HG03575 (cell line): Measurements from ENCODE around the gene CIDEC.
"Not testable (repeated sequence)": the region's sequence is repeated elsewhere in the genome, so short reads cannot be mapped to it uniquely, and the experiment has no call there.

Experiments
- ATAC-seq: cut with Tn5 transposase; IDR thresholded peaks from one replicate; pipeline ENCODE4 v1.9.1; 2021; ENCODE audit not compliant: unreplicated experiment, insufficient number of reproducible peaks, low FRiP score; ENCODE audit errors: extremely low read depth

Gene CIDEC

DNA sequence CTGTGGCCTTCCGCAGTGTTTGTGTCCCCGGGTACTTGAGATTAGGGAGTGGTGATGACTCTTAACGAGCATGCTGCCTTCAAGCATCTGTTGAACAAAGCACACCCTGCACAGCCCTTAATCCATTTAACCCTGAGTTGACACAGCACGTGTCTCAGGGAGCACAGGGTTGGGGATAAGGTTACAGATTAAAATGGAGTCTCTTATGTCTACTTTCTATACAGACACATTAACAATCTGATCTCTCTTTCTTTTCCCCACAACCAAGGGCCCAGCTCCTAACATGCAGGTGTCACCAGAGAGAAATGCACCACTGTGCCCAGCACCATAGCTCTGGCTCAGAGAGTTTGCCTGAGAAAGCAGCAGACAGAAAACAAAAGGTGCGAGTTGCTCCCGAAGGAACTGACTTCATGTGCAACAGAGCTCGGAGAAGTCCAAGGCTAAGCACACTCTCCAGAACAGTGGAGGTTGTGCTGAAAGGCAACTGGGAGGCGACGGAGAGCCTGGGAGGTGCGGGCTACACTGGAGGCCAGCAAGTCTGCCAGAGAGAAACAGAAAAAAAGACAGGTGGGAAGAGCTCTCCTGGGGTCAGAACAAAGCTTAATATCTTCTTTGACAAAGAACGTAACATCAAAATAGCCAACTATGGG, 25.6 kb downstream of the CIDEC start:
- not testable (repeated sequence) for ATAC-seq

DNA sequence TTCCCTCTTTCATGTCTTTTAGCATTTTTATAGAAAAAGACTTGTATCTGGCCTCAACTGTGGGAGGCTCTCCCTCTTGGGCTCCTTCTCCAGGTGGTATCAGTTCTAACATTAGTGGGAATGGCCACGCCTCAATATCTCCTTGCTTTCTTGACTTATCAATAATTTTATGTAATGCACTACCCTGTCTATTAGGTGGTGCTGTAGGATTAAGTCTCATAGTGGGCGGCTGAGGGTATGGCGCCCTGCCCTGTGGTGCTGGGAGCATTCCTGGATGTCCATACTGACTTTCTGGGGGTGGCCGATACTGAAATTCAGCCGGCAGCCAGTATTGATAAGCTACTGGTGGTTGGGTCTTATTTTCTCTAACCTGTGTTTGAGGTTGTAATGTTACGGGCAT, 27.5 kb downstream of the CIDEC start:
- no peak for ATAC-seq

DNA sequence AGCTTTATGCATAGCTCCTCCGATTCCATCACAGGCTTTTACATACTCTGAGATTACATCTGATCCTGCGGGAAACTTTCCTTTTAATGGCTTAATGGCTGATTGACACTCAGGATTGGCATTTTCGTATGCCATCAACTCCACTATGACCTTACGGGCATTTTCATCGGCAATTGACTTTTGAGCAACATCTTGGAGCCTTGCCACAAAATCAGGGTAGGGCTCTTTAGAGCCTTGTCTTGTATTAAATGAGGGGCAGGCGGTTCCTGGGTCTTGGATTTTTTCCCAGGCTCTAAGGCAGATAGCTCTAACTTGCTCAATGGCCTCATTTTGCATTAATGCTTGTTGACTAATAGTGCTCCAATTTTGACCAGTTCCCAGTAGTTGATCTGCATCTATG, 28.1 kb downstream of the CIDEC start:
- not testable (repeated sequence) for ATAC-seq

DNA sequence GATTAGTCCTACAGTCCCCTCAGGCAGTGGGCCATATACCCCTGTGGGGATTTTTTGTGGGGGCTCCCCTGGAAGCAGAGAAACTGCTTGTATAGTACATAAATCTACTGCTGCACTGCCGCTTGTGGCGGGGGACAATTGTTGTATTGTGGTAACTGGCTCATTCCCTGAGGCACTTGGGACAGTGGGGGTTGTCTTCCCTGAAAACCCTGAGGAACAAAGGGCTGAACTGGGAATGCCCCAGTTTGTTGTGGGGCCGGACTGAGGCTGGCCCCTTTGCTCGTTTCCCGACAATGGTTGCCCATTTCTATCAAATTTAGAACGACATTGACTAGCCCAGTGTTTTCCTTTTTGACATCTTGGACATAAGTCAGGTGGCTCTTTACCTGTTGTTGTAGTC, 28.7 kb downstream of the CIDEC start:
- ATAC-seq: not testable (repeated sequence)

DNA sequence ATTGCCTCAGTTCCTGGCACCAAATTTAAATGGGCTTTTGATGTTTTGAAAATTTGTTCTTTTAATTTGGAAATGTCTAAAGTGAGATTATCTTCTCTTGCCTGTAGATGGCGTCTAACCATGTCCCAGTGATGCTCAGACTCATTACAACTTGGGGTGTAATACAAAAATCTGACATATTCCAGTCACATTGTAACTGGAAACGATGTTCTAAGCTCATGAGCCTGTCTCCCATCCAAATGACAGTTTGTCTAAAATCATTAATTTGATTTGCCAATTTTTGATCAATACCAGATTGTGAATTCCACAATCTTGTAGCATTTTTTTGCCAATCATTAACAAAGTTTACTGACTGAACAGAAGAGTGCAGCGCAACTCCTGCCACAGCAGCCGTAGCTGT, 31.2 kb downstream of the CIDEC start:
- ATAC-seq: not testable (repeated sequence)

DNA sequence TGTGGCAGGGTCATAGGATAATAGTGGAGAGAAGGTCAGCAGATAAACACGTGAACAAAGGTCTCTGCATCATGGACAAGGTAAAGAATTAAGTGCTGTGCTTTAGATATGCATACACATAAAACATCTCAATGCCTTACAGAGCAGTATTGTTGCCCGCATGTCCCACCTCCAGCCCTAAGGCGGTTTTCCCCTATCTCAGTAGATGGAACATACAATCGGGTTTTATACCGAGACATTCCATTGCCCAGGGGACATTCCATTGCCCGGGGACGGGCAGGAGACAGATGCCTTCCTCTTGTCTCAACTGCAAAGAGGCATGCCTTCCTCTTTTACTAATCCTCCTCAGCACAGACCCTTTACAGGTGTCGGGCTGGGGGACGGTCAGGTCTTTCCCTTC, 32.2 kb downstream of the CIDEC start:
- ATAC-seq: not testable (repeated sequence)

DNA sequence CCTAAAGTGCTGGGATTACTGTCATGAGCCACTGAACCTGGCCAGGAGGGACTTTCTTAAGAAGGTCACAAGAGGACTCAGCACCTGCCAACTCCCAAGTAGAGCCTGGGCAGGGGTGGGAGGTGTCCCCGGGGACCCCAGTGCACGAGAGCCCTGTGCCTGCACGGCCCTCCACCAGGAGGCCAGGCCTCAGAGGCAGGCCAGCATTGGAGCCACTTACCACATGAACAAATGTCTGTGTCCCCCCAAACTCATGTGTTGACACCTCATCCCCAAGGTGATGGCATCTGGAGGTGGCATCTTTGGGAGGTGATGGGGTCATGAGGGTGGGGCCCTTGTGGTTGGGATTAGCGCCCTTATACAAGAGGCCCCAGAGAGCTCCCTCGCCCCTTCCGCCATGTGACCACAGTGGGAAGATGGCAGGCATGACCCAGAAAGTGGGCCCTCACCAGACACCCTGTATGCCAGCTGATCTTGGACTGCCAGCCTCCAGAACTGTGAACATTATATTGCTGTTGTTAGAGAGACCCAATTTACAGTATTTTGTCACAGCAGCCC, 33.0 kb downstream of the CIDEC start:
- no peak for ATAC-seq

DNA sequence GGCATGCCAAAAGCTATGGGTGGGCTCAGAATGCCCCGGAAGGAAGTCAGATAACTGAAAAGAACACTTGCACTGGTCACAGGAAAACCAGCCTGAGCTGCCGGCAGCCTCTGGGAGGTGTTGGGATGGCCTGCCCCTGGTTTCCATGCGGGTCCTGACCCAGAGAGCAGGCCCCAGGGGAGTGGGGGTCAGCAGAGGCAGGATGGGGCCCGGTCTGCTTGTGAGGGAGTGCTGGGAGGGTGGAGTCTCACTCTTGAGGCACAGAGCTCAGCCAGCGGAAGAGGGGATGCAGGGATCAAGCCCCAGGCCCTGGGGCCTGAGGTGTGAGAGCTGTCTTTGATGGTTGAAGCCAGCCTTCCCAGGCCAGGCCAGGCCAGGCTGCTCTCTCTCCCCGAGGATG, 33.8 kb downstream of the CIDEC start:
- ATAC-seq: no peak

DNA sequence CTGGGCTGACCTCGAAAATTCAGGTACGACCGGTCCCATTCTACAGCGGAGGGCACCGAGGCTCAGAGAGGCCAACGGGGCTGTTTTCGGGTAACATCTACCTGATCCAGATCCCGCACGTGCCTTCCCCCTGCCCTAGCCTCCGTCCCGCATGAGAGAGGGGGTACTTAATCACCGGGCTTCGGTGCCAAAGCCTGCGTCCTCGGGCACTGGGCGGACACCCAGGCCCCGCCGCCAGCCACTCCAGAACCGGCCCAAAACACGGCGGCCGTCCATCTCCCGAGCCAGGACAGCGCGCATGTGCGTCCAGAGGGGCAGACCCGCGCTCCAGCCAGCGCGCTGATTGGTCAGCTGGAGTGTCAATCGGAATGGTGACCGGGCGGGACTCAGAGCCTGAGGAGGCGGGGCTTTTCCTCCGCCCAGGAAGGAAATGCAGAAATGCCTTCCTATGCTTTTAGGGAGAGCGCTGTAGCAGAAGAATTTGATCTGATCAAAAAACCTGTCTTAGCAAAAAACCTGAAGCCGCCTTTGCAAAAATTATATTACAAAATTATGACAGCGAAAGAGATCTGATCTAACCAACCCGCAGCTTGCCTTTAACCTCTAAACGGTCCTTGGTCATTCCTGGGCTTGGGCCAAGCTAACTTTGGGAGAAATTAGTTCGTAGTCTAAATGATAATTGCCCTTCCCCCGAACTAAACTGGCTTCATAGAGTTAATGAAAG, 36.2 kb downstream of the CIDEC start, which contains the start of gene RPUSD3:
TSS of gene RPUSD3 (minus strand) at position 294 of the 724 bp plus-strand sequence. CDS start at position 276, 18 bp downstream.
- no peak for ATAC-seq

DNA sequence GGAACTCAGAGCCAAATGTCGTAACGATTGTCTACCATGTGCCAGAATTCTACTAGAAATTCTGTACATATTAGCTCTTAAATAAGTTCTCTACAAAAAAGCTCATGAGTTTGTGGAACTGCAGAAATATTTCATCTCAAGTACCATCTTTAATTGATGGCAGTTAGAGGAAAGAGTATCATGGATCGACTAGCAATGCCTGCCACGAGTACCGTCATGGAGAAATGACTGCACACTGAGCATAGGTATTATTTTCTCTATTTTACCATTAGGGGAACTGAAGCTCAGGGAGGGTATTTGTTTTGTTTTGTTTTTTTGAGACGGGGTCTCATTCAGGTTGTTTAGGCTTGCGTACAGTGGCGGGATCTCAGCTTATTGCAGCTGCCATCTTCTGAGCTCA, 39.0 kb downstream of the CIDEC start:
- ATAC-seq: no peak

DNA sequence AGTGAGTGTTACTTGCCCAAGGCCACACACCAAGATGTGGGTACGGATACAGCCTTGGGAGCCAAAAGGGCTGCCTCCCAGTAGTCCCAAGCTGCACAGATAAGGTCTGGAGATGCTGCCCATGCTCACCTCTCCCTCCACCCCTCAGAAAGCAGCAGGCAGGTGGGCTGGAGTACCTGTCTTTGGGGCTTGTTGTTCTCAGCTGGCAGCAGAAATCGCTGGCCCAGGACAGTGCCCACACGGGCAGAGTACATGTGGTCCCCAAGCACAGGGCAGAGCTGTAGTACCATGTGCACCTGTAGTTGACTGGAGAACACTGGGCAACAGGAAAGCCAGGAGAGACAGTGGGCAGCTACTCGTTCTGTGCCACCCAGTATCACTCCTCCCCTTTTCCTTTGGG, 41.2 kb downstream of the CIDEC start:
- ATAC-seq: no peak

DNA sequence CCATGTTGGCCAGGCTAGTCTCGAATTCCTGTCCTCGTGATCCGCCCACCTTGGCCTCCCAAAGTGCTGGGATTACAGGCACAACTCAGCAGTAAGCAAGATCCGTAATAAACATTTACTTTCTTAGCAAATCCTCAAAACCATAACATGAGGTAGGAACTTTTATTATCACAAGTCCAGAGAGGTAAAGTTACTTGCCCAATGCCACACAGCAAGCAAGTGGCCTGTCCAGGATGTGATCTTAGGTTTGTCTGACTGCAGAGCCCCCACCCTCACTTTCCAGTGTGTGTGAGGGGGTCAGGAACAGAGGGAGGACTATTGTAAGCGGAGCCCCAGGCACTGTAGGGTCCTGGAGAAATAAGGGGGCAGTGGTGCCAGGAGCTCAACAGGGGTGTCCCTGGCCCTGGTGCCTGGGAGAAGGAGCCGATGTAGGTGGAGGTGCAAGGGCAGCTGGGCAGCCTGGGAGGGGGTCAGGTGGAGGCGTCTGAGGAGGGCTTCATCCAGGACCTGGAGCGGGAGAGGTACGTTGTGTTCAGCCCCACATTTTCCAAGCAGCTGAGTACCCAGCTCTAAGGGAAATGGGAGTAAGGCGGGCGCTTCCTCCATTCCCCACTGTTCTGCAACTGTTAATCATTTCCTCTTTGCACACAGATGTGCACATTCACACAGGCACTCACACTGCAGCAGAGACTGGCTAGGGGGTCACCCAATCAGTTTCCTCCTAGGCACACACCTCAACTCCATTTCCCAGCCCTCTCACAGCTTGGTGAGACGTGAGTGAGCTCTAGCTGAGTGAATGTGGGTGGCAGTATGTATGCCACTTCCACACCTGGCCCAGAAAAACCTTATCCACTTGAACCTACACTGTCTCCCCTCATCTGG, 42.1 kb downstream of the CIDEC start:
- ATAC-seq: no peak

DNA sequence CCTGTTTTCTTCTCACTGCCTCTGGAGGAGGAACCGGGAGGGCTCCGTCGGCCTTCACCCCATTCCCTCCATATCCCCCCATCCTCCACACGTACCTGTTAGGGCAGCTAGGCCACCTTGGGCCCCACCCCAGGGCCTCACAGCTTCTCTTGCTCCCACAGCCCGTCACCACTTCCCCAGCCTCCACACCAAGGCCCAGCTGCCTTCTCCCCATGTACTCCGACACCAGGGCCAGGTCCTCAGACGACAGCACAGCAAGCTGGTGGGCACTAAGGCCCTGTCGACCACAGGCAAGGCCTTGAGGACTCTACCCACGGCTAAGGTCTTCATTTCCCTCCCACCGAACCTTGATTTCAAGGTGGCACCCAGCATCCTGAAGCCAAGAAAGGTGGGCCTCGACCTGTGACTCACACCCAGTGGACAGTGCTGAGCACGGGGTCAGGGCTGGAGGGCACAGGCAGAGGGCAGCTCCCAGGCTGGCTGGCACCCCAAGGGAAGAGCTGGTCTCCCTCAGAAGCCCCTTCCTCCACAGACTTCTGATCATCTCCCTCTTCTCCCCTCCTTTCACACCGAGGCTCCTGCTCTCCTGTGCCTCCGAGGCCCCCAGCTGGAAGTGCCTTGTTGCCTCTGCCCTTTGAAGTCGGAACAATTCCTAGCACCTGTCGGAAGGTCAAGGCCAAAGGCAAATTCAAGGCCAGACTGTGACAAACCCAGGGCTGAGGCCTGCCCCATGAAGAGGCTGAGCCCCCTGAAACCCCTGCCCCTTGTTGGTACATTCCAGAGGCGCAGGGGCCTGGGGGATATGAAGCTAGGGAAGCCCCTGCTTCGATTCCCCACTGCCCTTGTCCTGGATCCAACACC, 45.3 kb downstream of the CIDEC start:
- no peak for ATAC-seq

DNA sequence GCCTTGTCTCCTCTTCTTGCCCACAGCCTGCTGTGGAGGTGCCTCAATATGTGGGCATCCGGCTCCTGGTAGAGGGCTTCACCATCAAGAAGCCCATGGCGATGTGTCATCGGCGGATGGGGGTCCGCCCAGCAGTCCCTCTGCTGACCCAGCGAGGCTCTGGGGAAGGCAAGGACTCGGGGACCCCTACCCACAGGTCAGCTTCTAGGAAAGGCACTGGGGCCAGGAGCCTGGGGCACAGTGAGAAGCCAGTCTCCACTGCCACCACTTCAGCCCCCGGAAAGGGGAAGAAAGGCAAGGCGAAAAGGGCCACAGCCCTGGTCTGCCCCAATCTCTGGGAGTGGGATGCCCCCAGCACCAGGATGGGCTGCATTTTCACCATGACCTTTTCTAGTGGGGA, 47.0 kb downstream of the CIDEC start:
- no peak for ATAC-seq

DNA sequence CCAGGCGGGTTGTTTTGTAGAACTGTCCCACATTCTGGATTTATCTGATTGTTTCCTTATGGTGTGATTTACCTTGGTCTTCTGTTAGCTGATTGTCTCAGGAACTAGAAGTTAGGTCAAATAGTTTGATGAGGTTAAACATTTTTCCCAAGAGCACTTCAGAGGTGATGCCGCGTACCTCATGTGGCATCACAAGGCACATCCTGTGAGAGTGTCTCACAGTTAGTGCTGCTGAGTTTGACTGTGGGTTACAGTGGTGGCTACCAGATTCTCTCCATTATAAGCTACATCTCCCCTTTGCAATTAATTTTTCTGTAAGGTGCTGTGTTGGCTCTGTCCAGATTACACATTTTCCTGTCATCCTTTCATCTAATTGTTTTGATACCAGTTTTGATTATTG, 48.8 kb downstream of the CIDEC start:
- ATAC-seq: no peak

DNA sequence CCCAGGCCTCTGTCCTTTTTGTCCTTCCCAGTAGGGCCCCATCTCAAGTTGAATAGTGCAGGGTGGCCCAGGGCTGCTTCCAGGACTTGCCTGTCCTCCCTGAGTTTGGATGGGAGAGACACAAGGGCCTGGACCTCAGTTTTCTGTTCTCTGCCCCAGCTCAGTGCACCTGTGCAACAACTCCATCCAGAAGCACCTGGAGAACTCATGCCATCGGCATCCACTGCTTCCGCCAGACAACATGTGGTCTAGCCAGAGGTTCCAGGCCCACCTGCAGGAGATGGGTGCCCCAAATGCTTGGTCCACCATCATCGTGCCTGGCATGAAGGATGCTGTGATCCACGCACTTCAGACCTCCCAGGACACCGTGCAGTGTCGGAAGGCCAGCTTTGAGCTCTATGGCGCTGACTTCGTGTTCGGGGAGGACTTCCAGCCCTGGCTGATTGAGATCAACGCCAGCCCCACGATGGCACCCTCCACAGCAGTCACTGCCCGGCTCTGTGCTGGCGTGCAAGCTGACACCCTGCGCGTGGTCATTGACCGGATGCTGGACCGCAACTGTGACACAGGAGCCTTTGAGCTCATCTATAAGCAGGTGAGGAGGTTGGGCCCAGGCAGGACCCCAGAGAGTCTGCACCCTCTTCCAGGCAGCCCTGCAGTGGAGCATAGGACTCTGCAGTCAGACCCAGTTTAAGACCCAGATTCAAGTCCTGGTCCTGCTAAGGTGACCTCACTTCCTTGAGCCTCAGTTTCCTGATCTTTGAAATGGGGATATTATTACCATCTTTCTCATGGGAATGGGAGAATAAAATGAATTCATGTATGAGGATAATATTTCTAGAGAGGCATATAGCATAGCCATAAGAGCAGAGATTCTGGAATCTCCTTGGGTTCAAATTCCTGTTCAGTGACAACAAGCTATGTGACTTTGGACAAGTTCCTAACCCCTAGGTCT, 51.0 kb downstream of the CIDEC start:
- ATAC-seq: no peak

DNA sequence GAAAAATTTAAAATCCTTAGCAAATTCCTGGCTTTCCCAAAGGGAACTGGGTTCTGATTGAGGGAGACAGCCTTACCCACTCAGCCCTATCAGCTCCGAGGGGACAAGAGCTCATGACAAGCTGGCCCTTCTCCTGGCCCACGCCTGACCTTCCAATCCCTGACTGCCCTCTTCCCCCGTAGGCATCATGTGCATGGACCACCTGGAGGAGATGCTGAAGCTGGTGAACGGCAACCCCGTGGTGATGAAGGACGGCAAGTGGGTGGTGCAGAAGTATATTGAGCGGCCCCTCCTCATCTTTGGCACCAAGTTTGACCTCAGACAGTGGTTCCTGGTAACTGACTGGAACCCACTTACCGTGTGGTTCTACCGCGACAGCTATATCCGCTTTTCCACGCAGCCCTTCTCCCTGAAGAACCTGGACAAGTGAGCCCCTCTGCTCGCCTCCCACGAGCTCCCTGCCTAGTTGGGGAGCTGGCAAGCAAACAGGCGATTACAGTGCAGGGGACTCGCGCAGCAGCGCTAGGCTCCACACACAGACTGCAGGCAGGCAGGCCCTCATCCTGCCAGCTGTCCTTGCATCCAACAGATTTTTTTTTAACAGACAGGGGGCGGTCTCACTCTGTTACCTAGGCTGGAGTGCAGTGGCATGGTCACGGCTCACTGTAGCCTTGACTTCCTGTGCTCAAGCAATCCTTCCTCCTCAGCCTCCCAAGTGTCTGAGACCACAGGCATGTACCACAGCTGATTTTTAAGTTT, 53.1 kb downstream of the CIDEC start:
- ATAC-seq: no peak
